ENCODE measurements around the gene CHAT. TPM values are rescaled to one million over a fixed set of nuclear protein-coding genes. Genes with fewer than 3 reads are reported as not detected.

The CHAT gene
- total and polyA plus RNA-seq, 3 donors from 2014 or later = 0.75 to 1.7 (median 0.93) TPM

GRCh38 chr10:49571388-49571787 lies 42.4 kb upstream of the CHAT start:
- no peaks in the 10 kb centered on the region for H3K36me3 ChIP-seq (ENCODE audit: low read depth, missing control alignments)
- no peak overlapping the region for H3K4me3 ChIP-seq
- no peak for DNase-seq
- H3K9me3 ChIP-seq = no peaks in the 10 kb centered on the region
- no peaks in the 10 kb centered on the region for H3K4me1 ChIP-seq
- TF ChIP-seq CTCF (IDR thresholded peaks at IDR 0.05) (no peak), POLR2A (IDR thresholded peaks at IDR 0.05) (no peak)
- H3K27me3 ChIP-seq = no peaks in the 10 kb centered on the region
- intact Hi-C loops (cut with DNase I; ENCODE audit: low total_unique reads) = no loop called here
- 53 to 62% methylated on average over 2 of the region's 2 CpGs for WGBS, 2 donors
- H3K27ac ChIP-seq = no peak overlapping the region

- no peaks in the 10 kb centered on the region for H3K27me3 ChIP-seq
- H3K4me1 ChIP-seq = no peaks in the 10 kb centered on the region
- DNase-seq = no peak
- no peaks in the 10 kb centered on the region for H3K36me3 ChIP-seq (ENCODE audit: low read depth, missing control alignments)
- 59 to 69% methylated on average over 6 to 9 of the region's 9 CpGs for WGBS, 2 donors
- TF ChIP-seq POLR2A (IDR thresholded peaks at IDR 0.05) (no peak), CTCF (IDR thresholded peaks at IDR 0.05) (no peak)
- intact Hi-C loops (cut with DNase I; ENCODE audit: low total_unique reads) = no loop called here
- no peak overlapping the region for H3K4me3 ChIP-seq
- H3K27ac ChIP-seq = no peak overlapping the region
- H3K9me3 ChIP-seq = no peaks in the 10 kb centered on the region
Measured at GRCh38 chr10:49572594-49573114, 41.2 kb upstream of the CHAT start.

GRCh38 chr10:49575489-49576072 lies 38.3 kb upstream of the CHAT start:
- H3K27me3 ChIP-seq = no peaks in the 10 kb centered on the region

GRCh38 chr10:49577182-49577925 lies 36.5 kb upstream of the CHAT start:
- H3K36me3 ChIP-seq (ENCODE audit: low read depth, missing control alignments) = no peaks in the 10 kb centered on the region
- WGBS, 2 donors = 78 to 81% methylated on average over 2 of the region's 2 CpGs

More at GRCh38 chr10:49575489-49576072, 38.3 kb upstream of the CHAT start:
- H3K4me1 ChIP-seq = no peaks in the 10 kb centered on the region
- H3K27ac ChIP-seq = no peak overlapping the region
- DNase-seq = no peak
- intact Hi-C loops (cut with DNase I; ENCODE audit: low total_unique reads) = no loop called here
- TF ChIP-seq CTCF (IDR thresholded peaks at IDR 0.05) (no peak), POLR2A (IDR thresholded peaks at IDR 0.05) (no peak)
- no peaks in the 10 kb centered on the region for H3K9me3 ChIP-seq
- 84 to 85% methylated on average over 11 of the region's 11 CpGs for WGBS, 2 donors
- no peaks in the 10 kb centered on the region for H3K36me3 ChIP-seq (ENCODE audit: low read depth, missing control alignments)
- no peak overlapping the region for H3K4me3 ChIP-seq

More at GRCh38 chr10:49577182-49577925, 36.5 kb upstream of the CHAT start:
- Histone ChIP-seq H3K4me1 (no peaks in the 10 kb centered on the region), H3K9me3 (no peaks in the 10 kb centered on the region), H3K27ac (no peak overlapping the region), H3K27me3 (no peaks in the 10 kb centered on the region), H3K4me3 (no peak overlapping the region)
- TF ChIP-seq POLR2A (IDR thresholded peaks at IDR 0.05) (no peak), CTCF (IDR thresholded peaks at IDR 0.05) (no peak)
- no peak for DNase-seq
- intact Hi-C loops (cut with DNase I; ENCODE audit: low total_unique reads) = no loop called here
